NCI-H345 treated with DMSO at 0.1 percent for 48 hours (cell line): Measurements from ENCODE around the gene ZBED5.
"Not testable (repeated sequence)": the region's sequence is repeated elsewhere in the genome, so short reads cannot be mapped to it uniquely, and the experiment has no call there.

ENCODE experiments used
- DNase-seq: peaks from one replicate; lab custom pipeline; 2025; ENCODE audit not compliant: unreplicated experiment; lab: John Stamatoyannopoulos, UW

ZBED5 gene

GRCh38 chr11:10857709-10858438 lies at the start of gene ZBED5:
TSS of gene ZBED5 (minus strand) at chr11:10858053. CDS start at chr11:10854945, 3,108 bp downstream.
- peak; percentile 96 for DNase-seq

GRCh38 chr11:10906521-10906920 lies 48.7 kb upstream of the ZBED5 start:
- no peak for DNase-seq

- DNase-seq: no peak
Observed at GRCh38 chr11:10902301-10903063, 44.6 kb upstream of the ZBED5 start.

GRCh38 chr11:10900681-10901415 lies 43.0 kb upstream of the ZBED5 start:
- peak; percentile 48 for DNase-seq

- peak; percentile 26 for DNase-seq
Observed at GRCh38 chr11:10899121-10899830, 41.4 kb upstream of the ZBED5 start.

- DNase-seq: no peak
Observed at GRCh38 chr11:10898763-10899025, 40.8 kb upstream of the ZBED5 start.

GRCh38 chr11:10898003-10898762 lies 40.3 kb upstream of the ZBED5 start:
- DNase-seq: no peak

GRCh38 chr11:10897150-10897549 lies 39.3 kb upstream of the ZBED5 start:
- DNase-seq: no peak

- DNase-seq: no peak
Observed at GRCh38 chr11:10896493-10896892, 38.6 kb upstream of the ZBED5 start.

GRCh38 chr11:10895285-10895684 lies 37.4 kb upstream of the ZBED5 start:
- no peak for DNase-seq

- DNase-seq: no peak
Observed at GRCh38 chr11:10894666-10895065, 36.8 kb upstream of the ZBED5 start.

GRCh38 chr11:10893714-10894151 lies 35.9 kb upstream of the ZBED5 start:
- no peak for DNase-seq

GRCh38 chr11:10892250-10892649 lies 34.4 kb upstream of the ZBED5 start:
- DNase-seq: no peak

- DNase-seq: no peak
Observed at GRCh38 chr11:10891151-10891720, 33.4 kb upstream of the ZBED5 start.

GRCh38 chr11:10890083-10890482 lies 32.2 kb upstream of the ZBED5 start:
- not testable (repeated sequence) for DNase-seq

GRCh38 chr11:10887307-10887706 lies 29.5 kb upstream of the ZBED5 start:
- DNase-seq: no peak

- no peak for DNase-seq
Observed at GRCh38 chr11:10886652-10887250, 28.9 kb upstream of the ZBED5 start.

- DNase-seq: no peak
Observed at GRCh38 chr11:10885703-10886363, 28.0 kb upstream of the ZBED5 start.

GRCh38 chr11:10884292-10884691 lies 26.4 kb upstream of the ZBED5 start:
- DNase-seq: not testable (repeated sequence)
